Measurements from ENCODE around the gene DHX34.

DNA sequence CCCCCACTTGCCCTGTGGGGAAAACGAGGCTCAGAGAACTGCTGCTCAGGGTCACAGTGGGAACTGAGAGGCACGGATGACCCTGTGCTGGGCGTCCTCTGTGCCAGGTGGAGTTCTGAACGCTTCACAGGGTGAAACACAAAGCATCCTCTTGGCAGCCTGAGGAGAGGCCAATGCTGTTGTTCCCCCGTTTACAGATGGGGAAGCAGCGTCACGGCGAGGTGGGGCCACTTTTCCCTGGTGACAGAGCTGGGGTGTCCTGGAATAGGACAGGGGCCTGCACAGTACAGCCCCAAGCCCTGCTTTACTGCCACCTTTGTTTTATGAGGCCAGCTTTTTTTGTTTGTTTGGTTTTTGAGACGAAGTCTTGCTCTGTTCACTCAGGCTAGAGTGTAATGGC, 22.1 kb downstream of the DHX34 start:
- TF ChIP-seq, protein P1, sequence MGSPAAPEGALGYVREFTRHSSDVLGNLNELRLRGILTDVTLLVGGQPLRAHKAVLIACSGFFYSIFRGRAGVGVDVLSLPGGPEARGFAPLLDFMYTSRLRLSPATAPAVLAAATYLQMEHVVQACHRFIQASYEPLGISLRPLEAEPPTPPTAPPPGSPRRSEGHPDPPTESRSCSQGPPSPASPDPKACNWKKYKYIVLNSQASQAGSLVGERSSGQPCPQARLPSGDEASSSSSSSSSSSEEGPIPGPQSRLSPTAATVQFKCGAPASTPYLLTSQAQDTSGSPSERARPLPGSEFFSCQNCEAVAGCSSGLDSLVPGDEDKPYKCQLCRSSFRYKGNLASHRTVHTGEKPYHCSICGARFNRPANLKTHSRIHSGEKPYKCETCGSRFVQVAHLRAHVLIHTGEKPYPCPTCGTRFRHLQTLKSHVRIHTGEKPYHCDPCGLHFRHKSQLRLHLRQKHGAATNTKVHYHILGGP (tag by site-specific recombination; IDR thresholded peaks at IDR 0.05), result no peak
- no peak for TF ChIP-seq ZNF302 (tag by site-specific recombination; IDR thresholded peaks at IDR 0.05; ENCODE audit: low read depth)
- no peak for TF ChIP-seq ZNF792 (tag by site-specific recombination; IDR thresholded peaks at IDR 0.05)
- TF ChIP-seq ZNF274 (IDR thresholded peaks at IDR 0.05; ENCODE audit: low read length), result no peak
- TF ChIP-seq ZNF274 (tag by site-specific recombination; IDR thresholded peaks at IDR 0.05; ENCODE audit: borderline replicate concordance), result no peak
- no peak for TF ChIP-seq YY1 (tag by site-specific recombination; IDR thresholded peaks at IDR 0.05)
- TF ChIP-seq, protein P2, sequence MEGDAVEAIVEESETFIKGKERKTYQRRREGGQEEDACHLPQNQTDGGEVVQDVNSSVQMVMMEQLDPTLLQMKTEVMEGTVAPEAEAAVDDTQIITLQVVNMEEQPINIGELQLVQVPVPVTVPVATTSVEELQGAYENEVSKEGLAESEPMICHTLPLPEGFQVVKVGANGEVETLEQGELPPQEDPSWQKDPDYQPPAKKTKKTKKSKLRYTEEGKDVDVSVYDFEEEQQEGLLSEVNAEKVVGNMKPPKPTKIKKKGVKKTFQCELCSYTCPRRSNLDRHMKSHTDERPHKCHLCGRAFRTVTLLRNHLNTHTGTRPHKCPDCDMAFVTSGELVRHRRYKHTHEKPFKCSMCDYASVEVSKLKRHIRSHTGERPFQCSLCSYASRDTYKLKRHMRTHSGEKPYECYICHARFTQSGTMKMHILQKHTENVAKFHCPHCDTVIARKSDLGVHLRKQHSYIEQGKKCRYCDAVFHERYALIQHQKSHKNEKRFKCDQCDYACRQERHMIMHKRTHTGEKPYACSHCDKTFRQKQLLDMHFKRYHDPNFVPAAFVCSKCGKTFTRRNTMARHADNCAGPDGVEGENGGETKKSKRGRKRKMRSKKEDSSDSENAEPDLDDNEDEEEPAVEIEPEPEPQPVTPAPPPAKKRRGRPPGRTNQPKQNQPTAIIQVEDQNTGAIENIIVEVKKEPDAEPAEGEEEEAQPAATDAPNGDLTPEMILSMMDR (tag by site-specific recombination; IDR thresholded peaks at IDR 0.05), result no peak
- TF ChIP-seq ZNF138 (tag by site-specific recombination; IDR thresholded peaks at IDR 0.05; ENCODE audit: borderline replicate concordance), result no peak
- TF ChIP-seq ZNF791 (tag by site-specific recombination; IDR thresholded peaks at IDR 0.05), result no peak
- no peak for TF ChIP-seq ZNF501 (tag by site-specific recombination; IDR thresholded peaks at IDR 0.05)
- TF ChIP-seq, protein P3, sequence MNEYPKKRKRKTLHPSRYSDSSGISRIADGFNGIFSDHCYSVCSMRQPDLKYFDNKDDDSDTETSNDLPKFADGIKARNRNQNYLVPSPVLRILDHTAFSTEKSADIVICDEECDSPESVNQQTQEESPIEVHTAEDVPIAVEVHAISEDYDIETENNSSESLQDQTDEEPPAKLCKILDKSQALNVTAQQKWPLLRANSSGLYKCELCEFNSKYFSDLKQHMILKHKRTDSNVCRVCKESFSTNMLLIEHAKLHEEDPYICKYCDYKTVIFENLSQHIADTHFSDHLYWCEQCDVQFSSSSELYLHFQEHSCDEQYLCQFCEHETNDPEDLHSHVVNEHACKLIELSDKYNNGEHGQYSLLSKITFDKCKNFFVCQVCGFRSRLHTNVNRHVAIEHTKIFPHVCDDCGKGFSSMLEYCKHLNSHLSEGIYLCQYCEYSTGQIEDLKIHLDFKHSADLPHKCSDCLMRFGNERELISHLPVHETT (tag by site-specific recombination; IDR thresholded peaks at IDR 0.05), result no peak
